ENCODE measurements around the gene ZNF783.

GRCh38 chr7:149223761-149224160 is 38.2 kb upstream of the ZNF783 start:
- TF ChIP-seq CTCF (optimal IDR thresholded peaks at IDR 0.05 in 1 of 3, IDR thresholded peaks at IDR 0.05 in 1 of 3, conservative IDR thresholded peaks at IDR 0.05 in 1 of 3; ENCODE audit: extremely low read depth in 1 of 3, insufficient read depth in 2 of 3, low read length in 3 of 3) = no peak
- no peak for TF ChIP-seq EZH2 (IDR thresholded peaks at IDR 0.05; ENCODE audit: low read length)
